GM19468 (cell line): ENCODE measurements around the gene GNG7.

Source experiments
- ATAC-seq: cut with Tn5 transposase; IDR thresholded peaks from one replicate; pipeline ENCODE4 v1.9.1; 2021; ENCODE audit warnings: mild to moderate bottlenecking, moderate library complexity, moderate number of reproducible peaks; ENCODE audit not compliant: unreplicated experiment; ENCODE audit errors: extremely low read depth

The GNG7 gene

DNA sequence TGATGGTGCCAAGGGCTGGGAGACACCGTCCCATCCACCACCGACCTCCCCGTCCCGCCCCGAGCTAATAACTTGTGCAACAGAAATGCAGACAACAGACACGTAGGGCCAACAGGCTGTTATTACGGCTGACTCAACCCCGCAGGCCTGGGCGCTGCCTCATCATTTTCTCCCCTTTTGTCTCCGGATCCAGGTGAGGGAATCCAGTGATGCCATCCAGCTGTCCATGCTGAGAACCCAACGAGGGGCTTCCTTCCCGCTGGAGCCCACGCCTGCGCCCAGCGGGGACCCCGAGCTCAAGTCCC, 25.1 kb upstream of the GNG7 start:
- no peak for ATAC-seq

DNA sequence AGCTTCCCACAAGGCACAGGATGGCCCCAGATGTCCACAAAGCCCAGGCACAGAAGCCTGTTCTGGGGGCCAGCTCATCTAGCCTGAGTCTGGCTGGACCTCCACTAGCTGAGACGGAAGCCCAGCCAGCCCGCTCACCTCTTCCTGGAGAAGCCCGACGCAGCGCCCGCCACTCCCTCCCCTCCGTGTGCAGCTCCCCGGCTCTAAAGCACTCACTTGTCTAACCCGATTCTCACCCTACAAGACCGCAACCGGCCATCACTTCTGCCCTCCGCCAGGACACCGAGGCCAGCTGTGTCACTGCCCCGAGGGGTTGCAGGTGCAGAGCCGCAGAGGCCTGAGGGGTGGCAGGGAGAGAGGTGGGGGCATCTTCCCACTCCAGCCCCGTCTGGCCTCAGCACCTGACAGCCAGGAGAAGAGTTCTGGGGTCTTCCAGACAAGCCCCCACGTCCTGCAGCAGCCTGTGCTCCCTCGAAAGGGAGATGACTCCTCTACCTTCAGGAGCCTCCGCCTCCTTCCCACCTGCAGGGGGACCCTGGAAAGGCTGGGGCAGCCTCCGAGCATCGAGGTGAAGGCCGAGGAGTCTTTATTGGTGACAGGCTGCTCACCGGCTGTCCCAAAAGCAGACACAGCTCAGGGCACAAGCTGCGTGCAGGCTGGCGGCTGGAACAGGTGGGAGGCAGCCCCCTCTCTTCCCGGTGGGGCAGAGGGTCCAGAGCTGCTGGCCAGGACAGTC, 24.6 kb upstream of the GNG7 start:
- no peak for ATAC-seq

GRCh38 chr19:2726160-2726855, 23.8 kb upstream of the GNG7 start:
- ATAC-seq: no peak

GRCh38 chr19:2724148-2724557, 21.7 kb upstream of the GNG7 start:
- ATAC-seq: no peak

- no peak for ATAC-seq
Observed at GRCh38 chr19:2723747-2724146, 21.3 kb upstream of the GNG7 start.

DNA sequence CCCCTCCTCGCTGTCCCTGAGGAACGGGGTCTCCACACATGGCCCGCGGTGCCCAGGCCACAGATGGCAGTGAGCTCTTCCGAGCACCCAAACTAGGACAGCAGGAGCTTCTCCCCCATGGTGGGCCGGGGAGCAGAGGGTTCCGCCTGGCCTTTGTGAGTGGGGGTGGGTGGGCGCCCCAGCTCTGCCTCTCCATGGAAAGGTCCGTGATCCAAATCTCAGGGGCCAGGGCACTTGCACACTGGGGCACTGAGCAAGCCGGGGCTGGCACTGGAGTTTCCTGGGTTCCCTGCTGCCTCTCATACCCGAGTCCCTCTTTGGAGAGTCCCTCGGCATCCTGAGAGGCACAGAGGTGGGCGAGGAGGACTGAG, 20.8 kb upstream of the GNG7 start:
- no peak for ATAC-seq

DNA sequence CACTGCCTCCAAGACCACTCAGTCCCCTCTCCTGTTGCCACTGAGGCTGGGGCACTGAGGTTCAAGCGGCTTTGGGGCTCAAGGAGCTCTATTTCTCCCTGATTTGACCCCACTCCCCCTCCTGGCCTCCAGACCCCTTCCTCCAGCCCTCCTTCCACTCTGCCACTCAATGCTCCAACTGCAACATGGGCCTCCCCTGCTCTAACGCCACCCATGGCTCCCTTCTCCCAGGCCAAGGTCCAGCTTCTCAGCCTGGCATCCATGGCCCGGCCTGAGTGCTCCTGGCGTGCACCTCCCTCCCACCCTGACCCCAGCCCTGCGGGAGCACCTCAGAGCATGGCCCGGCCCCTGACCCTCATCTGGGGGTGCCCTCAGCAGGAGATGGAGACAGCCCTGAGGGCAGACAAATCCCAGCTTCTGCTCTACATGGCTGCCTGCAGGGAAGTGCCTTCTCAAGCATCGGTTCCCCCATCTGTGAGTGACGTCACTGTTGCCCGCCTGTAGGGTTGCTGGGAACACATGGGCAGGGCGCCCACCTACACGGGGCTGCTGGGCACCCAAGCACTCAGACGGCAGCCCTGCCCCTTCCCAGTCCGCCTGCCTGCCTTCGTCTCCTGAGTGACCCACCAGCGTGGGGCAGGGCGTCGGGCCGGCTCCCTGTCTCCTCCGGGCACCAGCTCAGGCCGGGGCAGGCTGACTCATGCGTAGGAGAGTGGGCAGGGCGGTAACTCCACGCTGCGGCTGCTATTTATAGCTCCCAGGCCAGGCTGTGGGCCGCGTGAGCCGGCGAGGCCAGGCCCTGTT, 20.2 kb upstream of the GNG7 start:
- no peak for ATAC-seq

- ATAC-seq: no peak
Observed at GRCh38 chr19:2721570-2722540, 19.4 kb upstream of the GNG7 start.

GRCh38 chr19:2720777-2721569, 18.5 kb upstream of the GNG7 start, which contains the start of gene DIRAS1:
DIRAS1 (minus strand) TSS chr19:2721372; CDS start chr19:2717806, 3,566 bp downstream.
- ATAC-seq: no peak

GRCh38 chr19:2719920-2720776, 17.7 kb upstream of the GNG7 start:
- no peak for ATAC-seq

- no peak for ATAC-seq
Observed at GRCh38 chr19:2719232-2719735, 16.8 kb upstream of the GNG7 start.

- ATAC-seq: no peak
Observed at GRCh38 chr19:2717638-2718541, 15.4 kb upstream of the GNG7 start.

- ATAC-seq: no peak
Observed at GRCh38 chr19:2716722-2717637, 14.5 kb upstream of the GNG7 start.

- no peak for ATAC-seq
Observed at GRCh38 chr19:2716275-2716650, 13.8 kb upstream of the GNG7 start.

- ATAC-seq: no peak
Observed at GRCh38 chr19:2715470-2716274, 13.2 kb upstream of the GNG7 start.
